Astrocyte (in vitro differentiated cells and primary cell): Measurements from ENCODE around the gene LGI1.

Experiments used
- CTCF ChIP-seq: IDR thresholded peaks from 2 replicates; pipeline ENCODE4 v1.5.1; 2011; ENCODE audit warnings: low read depth, mild to moderate bottlenecking, inconsistent platforms, low read length, moderate library complexity; ENCODE audit not compliant: insufficient read depth
- EZH2 ChIP-seq: IDR thresholded peaks from 2 replicates; pipeline ENCODE4 v1.6.1; 2012; ENCODE audit warnings: mild to moderate bottlenecking, low read length, inconsistent platforms; ENCODE audit not compliant: insufficient read depth

GRCh38 chr10:93804200-93804599 is 46.5 kb downstream of the LGI1 start:
- TF ChIP-seq CTCF (no peak), EZH2 (no peak)
